ENCODE measurements around the gene ADM2.

GRCh38 chr22:50483977-50484853 is 2.9 kb downstream of the ADM2 start:
- TF ChIP-seq CTCF (IDR thresholded peaks at IDR 0.05) (no peak), POLR2A (IDR thresholded peaks at IDR 0.05) (no peak), POLR2AphosphoS5 (IDR thresholded peaks at IDR 0.05; ENCODE audit: insufficient read depth in 1 of 2, low read depth in 1 of 2) (no peak)

Data from vagina (tissue), 2 donors.